A673 (cell line): ENCODE measurements around the gene SCAMP3. TPM values are rescaled to one million over a fixed set of nuclear protein-coding genes. Genes with fewer than 3 reads are reported as not detected.
"Not testable (repeated sequence)": the region's sequence is repeated elsewhere in the genome, so short reads cannot be mapped to it uniquely, and the experiment has no call there.

Experiments used
- BruUV-seq: library from RNA; stranded (reverse); fragments of 400-500 nt; replicated peaks from 2 replicates; lab custom pipeline; 2021; lab: Mats Ljungman, UMichigan
- CTCF ChIA-PET: fragments of 300-600 bp; sonication (Branson Sonifier 250); formaldehyde crosslinking; loops from one replicate; lab custom pipeline; 2022; ENCODE audit warnings: antibody characterized with exemption; lab: Charles Lee
- POLR2A ChIA-PET: fragments of 300-600 bp; sonication (Branson Sonifier 250); formaldehyde crosslinking; loops from one replicate; lab custom pipeline; 2022; ENCODE audit warnings: antibody characterized with exemption; ENCODE audit not compliant: low non-redundant PET; lab: Charles Lee
- DNase-seq: peaks from one replicate; pipeline ENCODE4 v3.0.0-alpha.2; 2015; ENCODE audit warnings: low spot score
- H3K27ac ChIP-seq: fragments of 200-600 bp; sonication (generic); 2 replicates; pipeline ENCODE4 v1.5.1; 2016; ENCODE audit warnings: mixed run types, low read depth, mild to moderate bottlenecking, mixed read lengths, antibody characterized with exemption, low read length; ENCODE audit not compliant: poor library complexity, severe bottlenecking
- H3K27me3 ChIP-seq: fragments of 200-600 bp; sonication (generic); replicated peaks from 2 replicates; pipeline ENCODE4 v1.6.1; 2017; ENCODE audit warnings: mixed run types, low read depth, mild to moderate bottlenecking, mixed read lengths, antibody characterized with exemption, low read length; ENCODE audit not compliant: insufficient read depth, poor library complexity
- H3K36me3 ChIP-seq: fragments of 200-600 bp; sonication (generic); 2 replicates; pipeline ENCODE4 v1.6.1; 2016; ENCODE audit warnings: mixed run types, mild to moderate bottlenecking, mixed read lengths, antibody characterized with exemption, low read length; ENCODE audit not compliant: insufficient read depth, poor library complexity, severe bottlenecking
- H3K4me1 ChIP-seq: fragments of 200-600 bp; sonication (generic); 2 replicates; pipeline ENCODE4 v1.6.1; 2017; ENCODE audit warnings: mixed run types, mild to moderate bottlenecking, mixed read lengths, antibody characterized with exemption, low read length; ENCODE audit not compliant: insufficient read depth, poor library complexity, severe bottlenecking
- H3K4me3 ChIP-seq: fragments of 200-600 bp; sonication (generic); 2 replicates; pipeline ENCODE4 v1.5.1; 2016; ENCODE audit warnings: low read depth, mixed run types, mild to moderate bottlenecking, mixed read lengths, low read length; ENCODE audit not compliant: poor library complexity, severe bottlenecking
- H3K9me3 ChIP-seq: fragments of 200-600 bp; sonication (generic); 2 replicates; pipeline ENCODE4 v1.6.1; 2016; ENCODE audit warnings: mixed run types, low read depth, mild to moderate bottlenecking, mixed read lengths, antibody characterized with exemption, low read length; ENCODE audit not compliant: poor library complexity, severe bottlenecking
- CTCF ChIP-seq: fragments of 300-800, 200-600 bp; sonication (generic); conservative IDR thresholded peaks from 2 replicates; pipeline ENCODE4 v1.5.1; 2017; ENCODE audit warnings: low read depth, mild to moderate bottlenecking, antibody characterized with exemption, low read length, moderate library complexity, mixed read lengths
- EZH2 ChIP-seq: fragments of 200-600 bp; sonication (generic); IDR thresholded peaks from 2 replicates; pipeline ENCODE4 v1.6.1; 2017; ENCODE audit warnings: borderline replicate concordance, low read depth, mild to moderate bottlenecking, mixed read lengths, antibody characterized with exemption, low read length; ENCODE audit not compliant: poor library complexity, severe bottlenecking
- intact Hi-C: fragments of 100-400 bp; cut with micrococcal nuclease; formaldehyde crosslinking; loops from one replicate; pipeline ENCODE4 v1.10.0; 2022; ENCODE audit not compliant: unreplicated experiment
- total RNA-seq: library from RNA; stranded (reverse); gene quantifications from 2 replicates; pipeline ENCODE4 v1.2.3, GENCODE V29; 2021

Gene SCAMP3
- total RNA-seq, 1 experiment from 2014 or later, result 115 TPM

GRCh38 chr1:155231302-155231701 is 30.9 kb downstream of the SCAMP3 start:
- H3K27me3 ChIP-seq, intact Hi-C loops, CTCF ChIA-PET: not testable (repeated sequence)

GRCh38 chr1:155228096-155228427 is 34.1 kb downstream of the SCAMP3 start:
- peaks cover 20% of the 10 kb centered on the region for H3K4me1 ChIP-seq
- H3K36me3 ChIP-seq, result no peaks in the 10 kb centered on the region
- intact Hi-C loops, result no loop called here
- ChIA-PET POLR2A (no interaction called here), CTCF (no interaction called here)
- TF ChIP-seq EZH2 (no peak), CTCF (no peak)
- H3K4me3 ChIP-seq, result peak overlapping the region; percentile 59
- no peaks in the 10 kb centered on the region for H3K27me3 ChIP-seq
- no peaks in the 10 kb centered on the region for H3K9me3 ChIP-seq
- no TSS peak for BruUV-seq
- DNase-seq, result no peak
- peak overlapping the region; percentile 83 for H3K27ac ChIP-seq

More at GRCh38 chr1:155231302-155231701, 30.9 kb downstream of the SCAMP3 start:
- H3K27ac ChIP-seq, H3K9me3 ChIP-seq, H3K4me1 ChIP-seq, BruUV-seq, POLR2A ChIA-PET, DNase-seq, H3K36me3 ChIP-seq, H3K4me3 ChIP-seq: not testable (repeated sequence)

GRCh38 chr1:155227261-155228095 is 34.7 kb downstream of the SCAMP3 start:
- POLR2A ChIA-PET, result interaction anchor here (1.0 kb wide), 1 partner anchor 18 kb away, joined by 4 read pairs; no protein-coding TSS in a partner anchor
- peaks cover 20% of the 10 kb centered on the region for H3K4me1 ChIP-seq
- peak; percentile 100 for DNase-seq
- H3K27ac ChIP-seq, result peak overlapping the region; percentile 91
- intact Hi-C loops, result loop anchor here (2.0 kb wide), 1 partner anchor 49 kb away; the partner anchor contains the start of gene HCN3
- no peak for TF ChIP-seq EZH2
- TF ChIP-seq CTCF, result no peak
- CTCF ChIA-PET, result interaction anchor here (1.3 kb wide), 1 partner anchor 21 kb away, joined by 4 read pairs; no protein-coding TSS in a partner anchor
- BruUV-seq, result TSS peak; percentile 97
- peak overlapping the region; percentile 59 for H3K4me3 ChIP-seq
- no peaks in the 10 kb centered on the region for H3K27me3 ChIP-seq
- no peaks in the 10 kb centered on the region for H3K36me3 ChIP-seq
- H3K9me3 ChIP-seq, result no peaks in the 10 kb centered on the region
